Heart left ventricle (tissue), 16 donors: ENCODE measurements around the gene ZNF830. TPM values are rescaled to one million over a fixed set of nuclear protein-coding genes. Genes with fewer than 3 reads are reported as not detected.

Experiments used
- ATAC-seq, 4 donors: fragments of 200-7000 bp; cut with Tn5 transposase; one replicate each; pipeline ENCODE4 v1.9.1; 2020 to 2022; ENCODE audit warnings: moderate library complexity in 4 of 4, mild to moderate bottlenecking in 3 of 4, moderate number of reproducible peaks in 1 of 4
- DNase-seq, 5 donors: peaks; one replicate each; pipeline ENCODE4 v3.0.0-alpha.2; 2020
- H3K27ac ChIP-seq, 12 donors: fragments of 200-600 bp; sonication (generic) in 4 of 12; one replicate each; pipeline versions ENCODE4 v1.5.0 to v1.8.0; 2016 to 2022; ENCODE audit warnings: mild to moderate bottlenecking in 2 of 12
- H3K27me3 ChIP-seq, 9 donors: fragments of 200-600 bp; sonication (generic) in 2 of 9; one replicate each; pipeline versions ENCODE4 v1.5.1 to v1.8.0; 2016 to 2022; ENCODE audit warnings: mild to moderate bottlenecking in 3 of 9
- H3K36me3 ChIP-seq, 9 donors: fragments of 200-600 bp; sonication (generic) in 2 of 9; one replicate each; pipeline versions ENCODE4 v1.5.0 to v1.8.0; 2018 to 2022; ENCODE audit warnings: mild to moderate bottlenecking in 2 of 9
- H3K4me1 ChIP-seq, 12 donors: fragments of 200-600 bp; sonication (generic) in 4 of 12; one replicate each; pipeline versions ENCODE4 v1.5.0 to v1.8.0; 2016 to 2022; ENCODE audit warnings: mild to moderate bottlenecking in 3 of 12
- H3K4me3 ChIP-seq, 12 donors: fragments of 200-600 bp; sonication (generic) in 4 of 12; one replicate each; pipeline versions ENCODE4 v1.5.0 to v1.8.0; 2017 to 2022; ENCODE audit warnings: mild to moderate bottlenecking in 9 of 12, moderate library complexity in 4 of 12
- H3K9me3 ChIP-seq, 12 donors: fragments of 200-600 bp; sonication (generic) in 4 of 12; one replicate each; pipeline versions ENCODE4 v1.5.0 to v1.8.0; 2016 to 2022; ENCODE audit warnings: mild to moderate bottlenecking in 1 of 12
- POLR2A ChIP-seq, 2 donors: fragments of 450-650 bp; IDR thresholded peaks; one replicate each; pipeline ENCODE4 v1.6.1; 2017; ENCODE audit warnings: antibody characterized with exemption in 2 of 2, mild to moderate bottlenecking in 2 of 2, moderate library complexity in 2 of 2
- WGBS, 4 donors: extraction: QIAGEN DNeasy Blood & Tissue Kit in 2 of 4; methylation state at CpG; one replicate each; pipeline versions ENCODE4 v1.1.5 to v1.1.7; 2013 to 2018; 5-methylcytosine and 5-hydroxymethylcytosine counted together
- intact Hi-C, 10 donors: fragments of 100-400 bp; cut with DNase I; formaldehyde crosslinking; loops; one replicate each; pipeline versions ENCODE4 v1.11.1 to v1.14.2; 2022
- polyA plus RNA-seq, 2 donors: library from polyadenylated mRNA; stranded (reverse); fragments of 200-250 nt; gene quantifications; one replicate each; pipeline ENCODE4 v1.2.3, GENCODE V29; 2013
- total RNA-seq, 9 donors: library from RNA; depleted of rRNA in 2 of 9; stranded (reverse); fragments of >200 nt in 2 of 9; fragmentation: NEBNext Ultra II Directional in 3 of 9; extraction: Animal tissue kit (Norgen Biotek cat#: 25700) in 3 of 9; gene quantifications; one replicate each; pipeline versions ENCODE4 v1.1.0 to v1.2.4, GENCODE V29; 2016 to 2023
- TF ChIP-seq, protein P1 (sequence below), 12 donors: fragments of 200-600 bp; sonication (generic) in 4 of 12; IDR thresholded peaks; one replicate each; pipeline versions ENCODE4 v1.5.0 to v1.8.0; 2018 to 2022; ENCODE audit warnings: antibody characterized with exemption in 12 of 12, mild to moderate bottlenecking in 5 of 12
- donor health status: ischemic (EF 13 %, LVEDD 7.1; RV severe dilation, severe dysfunction).
- donor health status: healthy with polysubstance abuse.
- donor health status: DM: no; HTN: yes; CAD: no.
- donor health status: DM: no; HTN: no; CAD: no.
- donor health status: ischemic (EF 25% LVEDD 6.9; RV normal size, moderate dysfunction).
- donor health status: ischemic (EF 25% LVEDD 5.7; RV mildly dilated, moderate dysfunction).
- donor health status: healthy.
- donor health status: DM: yes; HTN: yes; CAD: no.
- donor health status: ischemic (EF 35%, LVEDD 5.7; RV mildly dilated, moderate dysfunction).
- donor health status: nonischemic (EF 11% LVEDD 7.7; RV severe dilation, severe dysfunction).
- donor health status: DM: yes; HTN: yes; CAD: no.
- donor health status: PGD.
- donor health status: ischemic (EF 29% LVEDD 5.4; RV normal size, mild dysfunction).
- donor health status: nonischemic (EF 23%, LVEDD 6.1; RV moderate dilation, normal function).

ZNF830 gene
- total and polyA plus RNA-seq, 11 donors: 5.4 to 10.1 (median 7.9) TPM

DNA sequence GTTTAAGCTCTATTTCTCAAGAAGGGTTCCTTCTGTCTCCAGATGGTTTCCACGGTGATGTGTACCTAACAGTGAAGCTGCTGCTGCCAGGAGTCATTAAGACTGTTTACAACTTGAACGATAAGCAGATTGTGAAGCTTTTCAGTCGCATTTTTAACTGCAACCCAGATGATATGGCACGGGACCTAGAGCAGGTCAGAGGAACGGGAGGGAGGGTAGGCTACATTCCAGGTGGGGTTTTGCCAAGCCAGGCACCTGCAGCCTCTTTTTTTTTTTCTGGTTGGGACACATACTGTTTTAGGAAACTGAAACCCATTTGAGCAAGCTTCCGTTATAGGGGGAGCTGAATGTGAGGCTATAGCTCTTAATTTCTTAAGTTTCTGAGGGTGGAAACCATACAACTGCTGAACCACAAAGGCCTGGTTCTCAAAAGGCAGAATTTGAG, 29.6 kb downstream of the ZNF830 start:
- WGBS, 4 donors: 46 to 62% (median 57%) methylated on average over 6 of the region's 6 CpGs
- DNase-seq: no peak
- TF ChIP-seq, protein P1, sequence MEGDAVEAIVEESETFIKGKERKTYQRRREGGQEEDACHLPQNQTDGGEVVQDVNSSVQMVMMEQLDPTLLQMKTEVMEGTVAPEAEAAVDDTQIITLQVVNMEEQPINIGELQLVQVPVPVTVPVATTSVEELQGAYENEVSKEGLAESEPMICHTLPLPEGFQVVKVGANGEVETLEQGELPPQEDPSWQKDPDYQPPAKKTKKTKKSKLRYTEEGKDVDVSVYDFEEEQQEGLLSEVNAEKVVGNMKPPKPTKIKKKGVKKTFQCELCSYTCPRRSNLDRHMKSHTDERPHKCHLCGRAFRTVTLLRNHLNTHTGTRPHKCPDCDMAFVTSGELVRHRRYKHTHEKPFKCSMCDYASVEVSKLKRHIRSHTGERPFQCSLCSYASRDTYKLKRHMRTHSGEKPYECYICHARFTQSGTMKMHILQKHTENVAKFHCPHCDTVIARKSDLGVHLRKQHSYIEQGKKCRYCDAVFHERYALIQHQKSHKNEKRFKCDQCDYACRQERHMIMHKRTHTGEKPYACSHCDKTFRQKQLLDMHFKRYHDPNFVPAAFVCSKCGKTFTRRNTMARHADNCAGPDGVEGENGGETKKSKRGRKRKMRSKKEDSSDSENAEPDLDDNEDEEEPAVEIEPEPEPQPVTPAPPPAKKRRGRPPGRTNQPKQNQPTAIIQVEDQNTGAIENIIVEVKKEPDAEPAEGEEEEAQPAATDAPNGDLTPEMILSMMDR (IDR thresholded peaks at IDR 0.05): no peak
- no peak for TF ChIP-seq POLR2A (IDR thresholded peaks at IDR 0.05)
- Histone ChIP-seq H3K27ac (peak overlapping the region in 1 of 12 donors; percentile 41), H3K9me3 (no peaks in the 10 kb centered on the region), H3K4me1 (peaks cover 0 to 10% (median 0%) of the 10 kb centered on the region in 12 donors), H3K4me3 (no peak overlapping the region), H3K27me3 (no peaks in the 10 kb centered on the region), H3K36me3 (peaks cover 0 to 98% (median 85%) of the 10 kb centered on the region in 9 donors)
- intact Hi-C loops: loop anchor here in 2 of 10 donors (10.0 kb wide), 2 partner anchors 54 to 74 kb away; partner anchors contain the start of gene RFFL (in 1 of the 2)
- peak in 1 of 4 donors; percentile 48 for ATAC-seq

DNA sequence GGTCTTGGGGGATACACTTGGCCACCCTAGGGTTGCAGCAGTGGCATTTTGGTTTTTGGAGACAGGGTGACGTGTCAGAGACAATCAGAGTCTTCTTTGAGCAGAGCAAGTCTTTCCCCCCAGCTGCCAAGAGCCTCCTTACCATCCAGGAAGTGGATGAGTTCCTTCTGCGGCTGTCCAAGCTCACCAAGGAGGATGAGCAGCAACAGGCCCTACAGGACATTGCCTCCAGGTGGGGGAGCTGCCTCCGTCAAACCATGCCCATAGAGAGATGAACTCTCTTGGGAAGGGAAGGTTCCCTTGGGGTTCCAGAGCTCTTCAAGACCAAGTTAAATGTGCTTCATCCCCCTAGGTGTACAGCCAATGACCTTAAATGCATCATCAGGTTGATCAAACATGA, 30.3 kb downstream of the ZNF830 start:
- peaks cover 0 to 98% (median 86%) of the 10 kb centered on the region in 9 donors for H3K36me3 ChIP-seq
- no peak overlapping the region for H3K4me3 ChIP-seq
- WGBS, 4 donors: 84 to 94% (median 89%) methylated on average over 3 of the region's 3 CpGs
- DNase-seq (no peak), ATAC-seq (no peak)
- peak overlapping the region in 1 of 12 donors; percentile 41 for H3K27ac ChIP-seq
- no peak for TF ChIP-seq POLR2A (IDR thresholded peaks at IDR 0.05)
- TF ChIP-seq, protein P1 (IDR thresholded peaks at IDR 0.05): no peak
- intact Hi-C loops: loop anchor here in 2 of 10 donors (10.0 kb wide), 2 partner anchors 53 to 73 kb away; partner anchors contain the start of gene RFFL (in 1 of the 2)
- H3K27me3 ChIP-seq: no peaks in the 10 kb centered on the region
- peaks cover 0 to 10% (median 0%) of the 10 kb centered on the region in 12 donors for H3K4me1 ChIP-seq
- no peaks in the 10 kb centered on the region for H3K9me3 ChIP-seq

DNA sequence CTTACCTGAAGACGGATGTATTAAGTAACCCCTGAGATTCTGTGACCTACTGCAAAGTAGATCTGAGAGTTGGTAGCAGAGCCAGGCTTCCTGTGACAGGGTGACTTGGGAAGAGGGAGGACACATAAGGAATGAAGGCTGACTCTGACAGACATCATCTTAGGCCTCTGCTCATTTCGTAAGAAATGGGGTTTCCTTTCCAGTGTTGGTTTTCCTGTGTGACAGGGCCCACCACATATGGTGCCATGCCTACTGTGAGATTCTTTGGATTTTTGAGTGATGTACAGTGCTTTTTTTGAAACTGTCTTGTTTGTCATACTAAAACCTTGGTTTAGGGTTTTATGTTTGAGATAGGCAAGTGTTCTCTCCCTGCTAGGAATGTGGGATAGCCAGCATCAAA, 31.7 kb downstream of the ZNF830 start:
- intact Hi-C loops: loop anchor here in 2 of 10 donors (10.0 kb wide), 2 partner anchors 52 to 72 kb away; partner anchors contain the start of gene RFFL (in 1 of the 2)
- no peak overlapping the region for H3K27ac ChIP-seq
- no peak for TF ChIP-seq POLR2A (IDR thresholded peaks at IDR 0.05)
- TF ChIP-seq, protein P1 (IDR thresholded peaks at IDR 0.05): no peak
- DNase-seq (no peak), ATAC-seq (no peak)
- no peaks in the 10 kb centered on the region for H3K9me3 ChIP-seq
- no peaks in the 10 kb centered on the region for H3K27me3 ChIP-seq
- H3K4me1 ChIP-seq: peaks cover 0 to 25% (median 7%) of the 10 kb centered on the region in 12 donors
- peaks cover 0 to 94% (median 86%) of the 10 kb centered on the region in 9 donors for H3K36me3 ChIP-seq
- H3K4me3 ChIP-seq: no peak overlapping the region
- WGBS, 4 donors: 79 to 91% (median 84%) methylated on average over 2 of the region's 2 CpGs

DNA sequence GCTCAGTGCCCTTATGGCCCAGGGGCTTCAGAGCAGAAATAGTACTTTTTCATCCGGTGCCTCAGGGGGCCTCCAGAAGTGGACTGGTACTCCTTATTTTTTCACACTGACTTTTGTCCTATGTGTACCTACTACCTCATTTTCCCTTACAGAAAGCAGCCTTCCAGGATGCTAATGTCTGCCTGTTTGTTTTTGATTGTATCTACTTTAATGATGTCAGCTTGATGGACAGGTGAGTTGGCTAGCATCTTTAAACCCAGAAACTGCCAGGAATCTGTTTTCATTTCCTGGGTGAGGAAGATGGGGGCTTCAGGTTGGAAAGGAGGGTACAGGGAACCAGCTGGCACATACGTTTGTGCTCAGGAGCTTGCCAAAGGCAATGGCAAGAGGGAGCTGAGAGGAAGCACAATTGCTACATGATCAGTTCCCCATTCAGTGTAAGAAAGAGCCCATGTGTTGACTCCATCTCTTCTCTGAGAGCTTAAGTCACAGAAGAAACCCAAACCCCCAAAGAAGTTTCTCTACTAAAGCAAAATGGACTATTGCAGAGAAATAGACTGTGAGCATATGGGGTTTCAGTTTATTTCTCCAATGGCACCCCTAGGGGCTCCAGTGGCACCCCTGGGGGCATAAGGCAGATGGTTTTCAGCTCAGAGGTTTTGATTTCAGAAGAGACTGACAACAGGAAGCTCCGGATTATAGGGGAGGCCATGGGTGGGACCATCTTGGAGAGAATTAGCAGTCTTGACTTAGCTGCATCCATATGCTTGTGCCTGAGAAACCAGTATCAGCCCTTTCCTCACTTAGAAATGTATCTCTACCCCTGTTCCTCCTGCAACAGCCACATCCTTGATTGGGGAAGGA, 35.3 kb downstream of the ZNF830 start:
- Histone ChIP-seq H3K27ac (peak overlapping the region in 7 of 12 donors; percentile 1 to 77 (median 54)), H3K9me3 (no peaks in the 10 kb centered on the region), H3K36me3 (peaks cover 0 to 92% (median 79%) of the 10 kb centered on the region in 9 donors), H3K4me3 (no peak overlapping the region), H3K4me1 (peaks cover 0 to 24% (median 7%) of the 10 kb centered on the region in 12 donors), H3K27me3 (no peaks in the 10 kb centered on the region)
- no peak for DNase-seq
- no peak for ATAC-seq
- intact Hi-C loops: loop anchor here in 6 of 10 donors (1.0 to 10.0 kb wide), 9 partner anchors 48 to 126 kb away; partner anchors contain the start of genes RAD51D (in 3 of the 6), RFFL (in 2 of the 6) and FNDC8 (in 1 of the 6)
- WGBS, 4 donors: 79 to 93% (median 82%) methylated on average over 3 of the region's 3 CpGs
- no peak for TF ChIP-seq POLR2A (IDR thresholded peaks at IDR 0.05)
- TF ChIP-seq, protein P1 (IDR thresholded peaks at IDR 0.05): no peak
